Measurements from ENCODE around the gene TCEAL7. TPM values are rescaled to one million over a fixed set of nuclear protein-coding genes. Genes with fewer than 3 reads are reported as not detected.
A peak's percentile ranks its signal among the peaks of the same experiment; 100 is the strongest.

Gene TCEAL7
- total RNA-seq, 2 donors from 2014 or later = 0.99 to 2.3 TPM

GRCh38 chrX:103310555-103311398 is 19.3 kb upstream of the TCEAL7 start, which contains the start of gene BEX2:
BEX2 (minus strand) TSS chrX:103310990; CDS start chrX:103309976, 1,014 bp downstream.
- peak; percentile 88 to 93 (median 91) for DNase-seq
- TF ChIP-seq, protein P1, sequence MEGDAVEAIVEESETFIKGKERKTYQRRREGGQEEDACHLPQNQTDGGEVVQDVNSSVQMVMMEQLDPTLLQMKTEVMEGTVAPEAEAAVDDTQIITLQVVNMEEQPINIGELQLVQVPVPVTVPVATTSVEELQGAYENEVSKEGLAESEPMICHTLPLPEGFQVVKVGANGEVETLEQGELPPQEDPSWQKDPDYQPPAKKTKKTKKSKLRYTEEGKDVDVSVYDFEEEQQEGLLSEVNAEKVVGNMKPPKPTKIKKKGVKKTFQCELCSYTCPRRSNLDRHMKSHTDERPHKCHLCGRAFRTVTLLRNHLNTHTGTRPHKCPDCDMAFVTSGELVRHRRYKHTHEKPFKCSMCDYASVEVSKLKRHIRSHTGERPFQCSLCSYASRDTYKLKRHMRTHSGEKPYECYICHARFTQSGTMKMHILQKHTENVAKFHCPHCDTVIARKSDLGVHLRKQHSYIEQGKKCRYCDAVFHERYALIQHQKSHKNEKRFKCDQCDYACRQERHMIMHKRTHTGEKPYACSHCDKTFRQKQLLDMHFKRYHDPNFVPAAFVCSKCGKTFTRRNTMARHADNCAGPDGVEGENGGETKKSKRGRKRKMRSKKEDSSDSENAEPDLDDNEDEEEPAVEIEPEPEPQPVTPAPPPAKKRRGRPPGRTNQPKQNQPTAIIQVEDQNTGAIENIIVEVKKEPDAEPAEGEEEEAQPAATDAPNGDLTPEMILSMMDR (IDR thresholded peaks at IDR 0.05) = no peak
- peak; percentile 75 to 87 (median 85) for TF ChIP-seq POLR2A (IDR thresholded peaks at IDR 0.05)
- H3K9me3 ChIP-seq = no peaks in the 10 kb centered on the region
- no peaks in the 10 kb centered on the region for H3K27me3 ChIP-seq
- peak within 1 kb of the TSS; percentile 13 to 43 for H3K4me3 ChIP-seq
- 0 to 2% methylated on average over 2 to 30 of the region's 52 CpGs for WGBS, 2 donors
- H3K4me1 ChIP-seq = no peaks in the 10 kb centered on the region
- peak within 1 kb of the TSS in 3 of 4 donors; percentile 43 to 69 (median 67) for H3K27ac ChIP-seq
- intact Hi-C loops (cut with DNase I) = no loop called here
- H3K36me3 ChIP-seq (replicated peaks in 1 of 2; ENCODE audit: insufficient read depth in 1 of 2, low read depth in 2 of 2) = no peaks in the 10 kb centered on the region
- ATAC-seq = peak; percentile 100

GRCh38 chrX:103311399-103311780 is 18.6 kb upstream of the TCEAL7 start:
- Histone ChIP-seq H3K4me1 (no peaks in the 10 kb centered on the region), H3K9me3 (no peaks in the 10 kb centered on the region), H3K4me3 (no peak overlapping the region), H3K27ac (peak overlapping the region in 2 of 4 donors; percentile 25 to 69), H3K27me3 (no peaks in the 10 kb centered on the region), H3K36me3 (replicated peaks in 1 of 2; ENCODE audit: insufficient read depth in 1 of 2, low read depth in 2 of 2) (no peaks in the 10 kb centered on the region)
- no peak for DNase-seq
- no peak for ATAC-seq
- intact Hi-C loops (cut with DNase I) = no loop called here
- 36 to 42% methylated on average over 3 of the region's 3 CpGs for WGBS, 2 donors
- TF ChIP-seq, protein P1 (IDR thresholded peaks at IDR 0.05) = no peak
- TF ChIP-seq POLR2A (IDR thresholded peaks at IDR 0.05) = no peak

GRCh38 chrX:103330681-103331288 is 746 bp downstream of the TCEAL7 start:
- Histone ChIP-seq H3K4me1 (no peaks in the 10 kb centered on the region), H3K9me3 (no peaks in the 10 kb centered on the region), H3K4me3 (no peak overlapping the region), H3K27me3 (no peaks in the 10 kb centered on the region), H3K27ac (no peak overlapping the region), H3K36me3 (replicated peaks in 1 of 2; ENCODE audit: insufficient read depth in 1 of 2, low read depth in 2 of 2) (no peaks in the 10 kb centered on the region)
- WGBS, 2 donors = 41 to 63% methylated on average over 20 to 21 of the region's 21 CpGs
- DNase-seq = no peak
- ATAC-seq = no peak
- intact Hi-C loops (cut with DNase I) = no loop called here
- TF ChIP-seq, protein P1 (IDR thresholded peaks at IDR 0.05) = no peak
- TF ChIP-seq POLR2A (IDR thresholded peaks at IDR 0.05) = no peak

- H3K27me3 ChIP-seq = no peaks in the 10 kb centered on the region
- no peak overlapping the region for H3K27ac ChIP-seq
- H3K4me1 ChIP-seq = no peaks in the 10 kb centered on the region
- DNase-seq (no peak), ATAC-seq (no peak)
- TF ChIP-seq, protein P1 (IDR thresholded peaks at IDR 0.05) = no peak
- TF ChIP-seq POLR2A (IDR thresholded peaks at IDR 0.05) = no peak
- intact Hi-C loops (cut with DNase I) = loop anchor here (5.0 kb wide), 1 partner anchor 129 kb away; no protein-coding TSS in a partner anchor
- 0 to 52% methylated on average over 1 to 3 of the region's 3 CpGs for WGBS, 2 donors
- no peak overlapping the region for H3K4me3 ChIP-seq
- H3K9me3 ChIP-seq = no peaks in the 10 kb centered on the region
- H3K36me3 ChIP-seq (replicated peaks in 1 of 2; ENCODE audit: insufficient read depth in 1 of 2, low read depth in 2 of 2) = no peaks in the 10 kb centered on the region
Observed at GRCh38 chrX:103338663-103339062, 8.6 kb downstream of the TCEAL7 start.
